CD4-positive, alpha-beta T cell treated with Interleukin-12 subunit alpha and Interleukin-12 subunit beta, for 1 hour (primary cell): ENCODE measurements around the gene EHBP1.
"Not testable (repeated sequence)": the region's sequence is repeated elsewhere in the genome, so short reads cannot be mapped to it uniquely, and the experiment has no call there.

ENCODE experiments used
- DNase-seq: peaks from one replicate; pipeline ENCODE4 v3.0.0-alpha.2; 2020

EHBP1 gene

GRCh38 chr2:62705859-62706720 lies 577 bp downstream of the EHBP1 start:
- no peak for DNase-seq

DNA sequence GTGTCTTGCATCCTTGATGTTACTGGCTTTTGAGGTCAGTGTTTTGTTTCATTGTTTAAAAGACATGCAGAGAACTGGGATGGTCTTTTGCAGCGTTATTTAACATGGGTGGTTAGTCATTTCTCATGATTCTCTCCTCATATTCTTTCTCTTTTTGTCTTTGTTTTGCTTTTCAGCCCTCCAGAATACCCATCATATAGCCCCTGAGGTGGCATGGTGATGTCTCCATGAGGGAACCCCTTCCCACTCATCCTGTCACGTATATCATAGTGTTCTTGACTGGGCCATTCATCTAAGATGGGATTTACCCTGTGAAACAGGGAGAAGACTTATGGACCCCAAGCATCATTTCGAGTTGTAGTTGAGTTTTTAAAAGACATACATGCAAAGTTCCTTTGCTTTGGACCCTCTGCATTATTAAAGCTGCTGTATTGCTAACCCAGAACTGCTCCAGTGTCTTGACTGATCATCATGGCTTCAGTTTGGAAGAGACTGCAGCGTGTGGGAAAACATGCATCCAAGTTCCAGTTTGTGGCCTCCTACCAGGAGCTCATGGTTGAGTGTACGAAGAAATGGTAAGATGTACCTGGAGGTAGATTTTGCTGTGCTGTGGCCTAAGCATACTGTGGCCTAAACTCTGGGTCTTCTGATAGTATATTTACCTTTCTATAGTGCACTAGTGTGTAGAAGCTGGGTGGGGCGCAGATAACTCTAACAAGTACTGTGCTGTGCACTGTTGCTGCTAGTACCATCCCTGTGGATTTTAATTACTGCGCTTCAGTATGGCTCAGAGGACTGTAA lies 1.4 kb downstream of the EHBP1 start:
- no peak for DNase-seq

- no peak for DNase-seq
These were observed 3.2 kb downstream of the EHBP1 start for GRCh38 chr2:62708751-62709150.

DNA sequence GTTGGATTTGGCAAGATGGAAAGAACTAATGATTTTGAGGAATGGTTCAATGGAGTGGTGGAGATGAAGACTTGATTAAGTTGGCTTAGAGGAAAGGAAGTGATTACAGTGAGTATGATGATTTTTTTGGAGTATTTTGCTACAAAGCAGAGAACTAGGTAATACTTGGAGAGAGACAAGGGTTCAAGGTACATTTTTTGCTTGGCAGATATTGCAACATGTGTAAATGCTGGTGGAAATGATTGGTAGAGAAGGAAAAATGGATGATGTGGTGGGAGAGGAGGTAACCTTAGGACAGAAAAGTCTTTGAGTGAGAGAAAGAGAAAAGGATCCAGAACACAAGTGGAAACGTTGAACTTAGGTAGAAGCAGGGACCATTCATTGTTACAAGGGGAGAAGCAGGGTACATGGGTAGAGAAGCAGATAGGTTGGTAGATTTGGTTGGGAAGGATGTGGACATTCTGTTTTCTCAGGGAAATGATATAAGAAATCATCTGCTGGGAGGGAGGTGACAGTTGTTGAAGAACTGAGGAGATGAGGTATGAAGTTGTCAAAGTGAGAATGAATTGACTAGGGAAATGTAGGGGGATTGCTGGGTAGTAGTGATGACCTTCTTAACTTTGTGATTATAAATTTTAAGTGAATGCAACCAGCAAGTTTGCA lies 6.5 kb downstream of the EHBP1 start:
- no peak for DNase-seq

- not testable (repeated sequence) for DNase-seq
These were observed 7.7 kb downstream of the EHBP1 start for GRCh38 chr2:62713196-62713595.

DNA sequence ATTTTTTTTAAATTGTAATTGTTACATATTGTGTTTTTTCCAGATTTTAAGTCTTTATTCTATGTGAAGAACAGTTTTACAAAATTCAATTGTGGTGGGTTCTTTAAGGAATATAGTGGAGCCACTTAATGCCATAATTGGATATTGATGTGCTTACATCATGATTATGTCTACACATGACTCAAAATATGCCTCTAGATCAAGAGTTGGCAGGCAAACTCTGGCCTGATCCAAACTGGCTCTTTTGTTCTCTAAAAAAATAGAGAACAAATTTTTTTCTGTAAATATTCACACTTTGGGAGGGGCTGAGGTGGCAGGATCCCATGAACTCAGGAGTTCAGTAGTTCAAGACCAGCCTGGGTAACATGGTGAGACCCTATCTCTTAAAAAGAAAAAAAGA lies 8.3 kb downstream of the EHBP1 start:
- no peak for DNase-seq

- DNase-seq, result no peak
These were observed 11.3 kb downstream of the EHBP1 start for GRCh38 chr2:62716768-62717167.

GRCh38 chr2:62717503-62718081 lies 12.1 kb downstream of the EHBP1 start:
- no peak for DNase-seq

DNA sequence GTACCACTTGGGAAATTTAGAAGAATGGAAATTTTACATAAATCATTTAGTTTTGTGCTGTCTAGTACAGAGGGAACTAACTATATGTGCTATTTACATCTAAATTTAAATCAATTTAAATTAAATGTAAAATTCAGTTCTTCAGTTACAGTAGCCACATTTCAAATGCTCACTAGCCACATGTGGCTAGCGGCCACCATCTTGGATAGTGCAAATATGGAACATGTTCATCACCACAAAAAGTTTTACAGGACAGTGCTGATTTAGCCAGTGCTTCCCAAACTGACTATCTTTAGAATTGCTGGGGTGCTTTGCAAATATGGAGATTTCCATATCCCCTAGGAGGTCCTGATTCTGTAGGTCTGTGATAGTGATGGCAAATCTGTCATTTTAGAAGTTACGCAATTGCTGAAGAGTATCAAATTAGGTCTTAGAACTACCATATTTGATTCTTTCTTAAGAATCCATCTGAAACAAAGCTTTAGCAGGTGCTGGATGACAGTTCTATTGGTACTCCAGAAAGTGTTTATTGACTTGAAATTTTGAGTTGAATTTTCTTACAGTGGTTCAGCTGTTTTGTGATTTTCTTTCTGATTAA lies 12.8 kb downstream of the EHBP1 start:
- no peak for DNase-seq

GRCh38 chr2:62719757-62720156 lies 14.2 kb downstream of the EHBP1 start:
- DNase-seq, result no peak

- DNase-seq, result no peak
These were observed 17.2 kb downstream of the EHBP1 start for GRCh38 chr2:62722679-62723078.

GRCh38 chr2:62723253-62723652 lies 17.7 kb downstream of the EHBP1 start:
- DNase-seq, result no peak

DNA sequence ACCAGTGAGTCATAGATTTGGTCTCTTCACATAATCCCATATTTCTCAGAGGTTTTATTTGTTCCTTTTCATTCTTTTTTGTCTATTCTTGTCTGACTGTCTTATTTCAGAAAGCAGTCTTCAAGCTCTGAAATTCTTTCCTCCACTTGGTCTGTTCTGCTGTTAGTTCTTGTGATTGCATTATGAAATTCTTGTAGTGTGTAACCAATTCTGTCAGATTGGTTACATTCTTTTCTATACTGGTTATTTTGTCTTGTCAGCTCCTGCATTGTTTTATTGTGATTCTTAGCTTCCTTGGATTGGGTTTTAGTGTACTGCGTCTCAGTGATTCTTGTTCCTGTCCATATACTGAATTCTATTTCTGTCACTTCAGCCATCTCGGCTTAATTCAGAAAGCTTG lies 18.6 kb downstream of the EHBP1 start:
- DNase-seq, result no peak

DNA sequence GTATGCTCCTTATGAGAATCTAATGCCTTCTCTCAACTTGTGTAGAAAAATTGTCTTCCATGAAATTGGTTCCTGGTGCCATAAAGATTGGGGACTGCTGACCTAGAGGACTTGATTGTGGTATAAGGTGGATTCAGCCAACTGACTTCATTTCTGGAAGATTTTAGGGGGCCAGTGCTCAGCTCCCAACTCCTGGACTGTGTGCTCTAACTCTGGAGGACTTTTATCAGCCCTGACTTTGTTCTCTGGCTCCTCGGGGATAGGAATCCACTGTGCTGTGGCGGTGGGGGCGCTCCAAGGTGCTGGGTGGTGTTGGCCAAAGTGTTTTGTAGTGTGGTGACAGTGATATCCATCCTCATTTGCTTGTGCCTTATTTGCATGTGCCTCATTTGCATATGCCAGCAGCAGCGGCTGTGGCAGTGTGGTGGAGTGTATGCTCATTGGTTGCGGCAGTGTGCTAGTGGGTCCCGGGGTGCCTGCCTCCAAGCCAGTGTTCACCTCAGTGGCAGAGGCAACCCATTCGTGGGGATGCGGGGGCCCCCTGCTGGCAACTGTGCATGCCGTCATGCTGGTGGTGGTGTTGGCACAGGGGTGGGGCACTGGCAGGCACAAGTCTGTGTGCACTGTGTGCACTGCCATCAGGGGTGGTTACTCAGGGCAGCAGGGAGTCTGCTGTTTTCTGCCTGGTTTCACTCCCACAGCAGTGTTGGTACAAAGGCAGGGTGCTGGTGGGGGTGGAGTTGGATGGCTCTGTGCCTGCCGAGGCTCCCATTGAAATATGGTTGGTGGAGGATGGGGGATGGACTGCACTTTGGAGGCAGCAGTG lies 19.6 kb downstream of the EHBP1 start:
- DNase-seq, result peak; percentile 32

DNA sequence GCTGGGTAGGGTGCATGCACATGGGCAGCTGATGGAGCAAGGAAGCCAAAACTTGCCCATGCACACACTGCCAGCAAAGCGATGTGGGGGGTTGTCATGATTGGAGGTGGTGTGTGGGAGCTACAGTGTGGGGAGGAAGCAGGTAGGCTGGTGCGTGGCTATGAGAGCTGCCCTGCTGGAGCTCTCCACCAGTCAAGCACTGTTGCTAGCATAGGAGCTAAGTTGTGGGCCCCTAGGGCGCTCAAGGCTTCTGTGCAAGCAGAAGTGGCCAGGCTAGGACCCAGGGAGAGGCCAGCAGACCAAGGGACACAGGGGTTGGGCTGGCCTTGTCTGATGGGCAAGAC lies 20.2 kb downstream of the EHBP1 start:
- DNase-seq, result no peak

GRCh38 chr2:62727259-62727867 lies 21.9 kb downstream of the EHBP1 start:
- DNase-seq, result no peak

DNA sequence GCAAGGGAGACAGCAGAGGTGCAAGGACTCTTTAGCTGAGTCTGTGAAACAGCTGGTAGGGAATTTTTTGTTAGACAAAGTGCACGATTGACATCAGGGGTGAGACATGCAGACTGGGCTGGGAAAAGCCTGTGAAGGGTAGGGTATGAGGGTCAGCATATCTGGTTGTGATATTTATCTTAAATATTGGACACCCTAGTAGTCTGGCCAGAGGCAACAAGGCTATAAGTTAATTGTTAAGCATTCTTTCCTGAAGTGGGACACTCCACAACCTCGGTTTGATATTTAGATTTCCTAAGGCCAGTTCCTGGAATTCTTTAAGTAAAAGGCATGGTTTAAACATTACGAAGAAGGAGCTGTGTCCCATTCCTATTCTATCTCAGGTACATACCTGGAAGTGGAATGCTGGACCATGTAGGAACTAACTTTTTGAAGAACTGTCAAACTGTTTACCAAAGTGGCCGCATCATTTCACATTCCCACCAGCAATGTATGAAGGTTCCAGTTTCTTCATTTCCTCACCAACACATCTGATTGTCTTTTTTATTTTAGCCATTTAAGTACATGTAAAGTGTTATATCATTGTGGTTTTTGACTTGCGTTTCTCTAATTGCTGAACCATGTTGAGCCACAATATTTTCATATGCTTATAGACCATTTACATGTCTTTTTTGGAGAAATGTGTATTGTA lies 22.5 kb downstream of the EHBP1 start:
- DNase-seq, result no peak

DNA sequence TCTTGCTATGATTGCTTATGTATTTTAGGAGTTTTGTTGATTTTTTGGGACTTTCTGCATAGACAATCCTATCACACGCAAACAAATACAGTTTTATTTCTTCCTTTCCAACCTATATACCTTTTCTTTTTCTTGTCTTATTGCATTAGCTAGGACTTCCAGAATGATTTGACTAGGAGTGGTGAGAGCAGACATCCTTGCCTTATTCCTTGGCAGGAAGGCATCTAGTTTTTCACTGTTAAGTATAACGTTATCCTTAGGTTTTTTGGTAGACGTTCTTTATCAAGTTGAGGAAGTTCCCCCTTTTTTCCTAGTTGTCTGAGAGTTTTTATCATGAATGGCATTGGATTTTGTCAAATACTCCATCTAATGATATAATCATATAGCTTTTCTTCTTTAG lies 25.8 kb downstream of the EHBP1 start:
- DNase-seq, result no peak

DNA sequence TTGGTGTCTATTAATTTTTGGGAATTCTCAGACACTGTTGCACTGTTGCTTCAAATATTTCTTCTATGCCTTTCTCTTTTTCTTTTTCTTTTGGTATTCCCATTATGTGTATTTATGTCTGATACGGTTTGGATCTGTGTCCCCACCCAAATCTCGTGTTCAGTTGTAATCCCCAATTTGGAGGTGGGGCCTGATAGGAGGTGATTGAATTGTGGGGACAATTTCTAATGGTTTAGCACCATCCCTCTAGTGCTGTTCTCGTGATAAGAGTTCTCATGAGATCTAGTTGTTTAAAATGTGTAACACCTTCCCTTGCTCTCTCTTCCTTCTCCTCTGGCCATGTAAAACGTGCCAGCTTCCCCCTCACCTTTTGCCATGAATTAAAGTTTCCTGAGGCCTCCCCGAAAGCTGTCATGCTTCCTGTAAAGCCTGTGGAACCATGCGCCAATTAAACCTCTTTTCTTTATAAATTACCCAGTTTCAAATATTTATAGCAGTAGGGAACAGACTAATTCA lies 26.8 kb downstream of the EHBP1 start:
- no peak for DNase-seq

DNA sequence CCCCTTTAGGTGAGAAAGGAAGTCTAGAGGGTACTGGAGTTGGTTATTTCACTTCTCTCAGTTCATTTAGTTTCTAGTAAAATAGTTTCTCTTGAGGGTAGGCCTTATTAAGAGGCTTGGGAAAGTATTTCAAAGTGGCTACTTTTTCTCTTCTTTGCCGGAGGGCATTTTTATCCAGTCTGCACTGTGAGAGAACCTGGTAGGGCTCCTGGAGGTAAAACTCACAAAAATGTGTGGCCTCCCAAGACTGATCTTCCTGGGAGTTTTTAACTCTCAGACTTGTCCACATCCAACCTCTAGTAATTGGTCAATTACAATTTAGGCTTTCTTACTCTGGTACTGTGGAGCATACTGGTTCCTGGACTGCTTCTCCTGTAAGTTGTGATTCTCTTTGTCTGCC lies 28.0 kb downstream of the EHBP1 start:
- DNase-seq, result no peak
